ENCODE measurements around the gene PTPN4. TPM values are rescaled to one million over a fixed set of nuclear protein-coding genes. Genes with fewer than 3 reads are reported as not detected.
A peak's percentile ranks its signal among the peaks of the same experiment; 100 is the strongest.

Gene PTPN4
- total and polyA plus RNA-seq, 9 of the 15 experiments (the other 6 are each of a cell fraction or from before 2014, with no cell fraction given): 5.0 to 32.8 (median 27.3) TPM

- TF ChIP-seq KHSRP (IDR thresholded peaks at IDR 0.05) (no peak), PKNOX1 (IDR thresholded peaks at IDR 0.05) (peak; percentile 44; the same call in 1 of the 2 replicates), NFIC (IDR thresholded peaks at IDR 0.05) (peak; percentile 74), ZNF592 (IDR thresholded peaks at IDR 0.05) (no peak)
- intact Hi-C loops (cut with micrococcal nuclease): no loop called here
- POLR2A ChIA-PET: no interaction called here
- no peak overlapping the region for H2AFZ ChIP-seq (ENCODE audit: low read depth, low read length)
- H3K9me3 ChIP-seq (replicated peaks; ENCODE audit: control insufficient read depth, insufficient read depth, low read depth, low read length): no peaks in the 10 kb centered on the region
- no peaks in the 10 kb centered on the region; a peak in 1 of 5 replicates for H3K4me1 ChIP-seq (replicated peaks in 1 of 2; ENCODE audit: control insufficient read depth in 2 of 2, insufficient read depth in 2 of 2, low read length in 2 of 2)
- no peaks in the 10 kb centered on the region for H3K36me3 ChIP-seq (ENCODE audit: control insufficient read depth, insufficient read depth, low read length)
- ATAC-seq (no peak), DNase-seq (ENCODE audit: extremely low read depth in 1 of 4, low spot score in 3 of 4) (no peak), FAIRE-seq (peak; percentile 67)
- CTCF ChIA-PET (ENCODE audit: low intra/inter-chr PET ratio): no interaction called here
- no peak overlapping the region for H3K27ac ChIP-seq (ENCODE audit: extremely low read depth, low read depth, low read length)
- no peak overlapping the region for H3K4me3 ChIP-seq
- WGBS (ENCODE audit: insufficient coverage, low coverage, missing lambda C conversion rate): 75% methylated on average over 3 of the region's 3 CpGs
- H4K20me1 ChIP-seq (replicated peaks; ENCODE audit: control insufficient read depth, insufficient read depth, low read length): no peaks in the 10 kb centered on the region
- H3K27me3 ChIP-seq (ENCODE audit: control insufficient read depth in 2 of 2, insufficient read depth in 2 of 2, low read length in 2 of 2): no peaks in the 10 kb centered on the region
- no TSS peak for BruUV-seq (replicated peaks)
- in situ Hi-C loops (cut with MboI): no loop called here
- H3K79me2 ChIP-seq (ENCODE audit: control insufficient read depth, insufficient read depth, low read length): peaks cover 21% of the 10 kb centered on the region; the same call in 2 of the 3 replicates
- no peak overlapping the region for H3K9ac ChIP-seq (ENCODE audit: insufficient read depth in 1 of 2, low read depth in 2 of 2, low read length in 2 of 2)
- no peaks in the 10 kb centered on the region for H3K9me1 ChIP-seq (ENCODE audit: control insufficient read depth, insufficient read depth, low read length)
- no peak overlapping the region for H3K4me2 ChIP-seq (ENCODE audit: insufficient read depth, low read length)
Observed at GRCh38 chr2:119846021-119846420, 86.3 kb downstream of the PTPN4 start.

Measured in K562 (cell line).